K562 (cell line): ENCODE data around the gene ACSBG1.

Source experiments
- FOXM1 ChIP-seq, 2 experiments: fragments of 450-650 bp in 1 of 2; sonication (generic) in 1 of 2; formaldehyde crosslinking in 1 of 2; IDR thresholded peaks; 2 replicates each; pipeline versions ENCODE4 v1.6.1 to v1.9.0; 2017 to 2022; ENCODE audit warnings: low read depth in 2 of 2, mild to moderate bottlenecking in 2 of 2, missing genetic modification reagents in 1 of 2, moderate library complexity in 1 of 2
- MAZ ChIP-seq, 2 experiments: fragments of 450-650 bp in 1 of 2; sonication (generic) in 1 of 2; formaldehyde crosslinking; IDR thresholded peaks in 1 of 2; conservative IDR thresholded peaks in 1 of 2; 2 replicates each; pipeline versions ENCODE4 v1.4.0 to v1.5.0; 2020; ENCODE audit warnings: mild to moderate bottlenecking in 1 of 2, missing genetic modification reagents in 1 of 2
- NFIC ChIP-seq: fragments of 450-650 bp; IDR thresholded peaks from 2 replicates; pipeline ENCODE4 v1.6.1; 2017; ENCODE audit warnings: mild to moderate bottlenecking, inconsistent platforms
- YY1 ChIP-seq, 3 experiments: IDR thresholded peaks; 2 replicates each; pipeline ENCODE4 v1.6.1; 2011; ENCODE audit warnings: low read length in 2 of 3, mild to moderate bottlenecking in 2 of 3, moderate library complexity in 2 of 3, borderline replicate concordance in 1 of 3, control low read depth in 1 of 3, low read depth in 1 of 3; ENCODE audit not compliant: insufficient read depth in 3 of 3, insufficient replicate concordance in 2 of 3, control insufficient read depth in 1 of 3, insufficient read length in 1 of 3; ENCODE audit errors: extremely low read depth in 1 of 3
- TF ChIP-seq, protein P1 (sequence below): sonication (generic); formaldehyde crosslinking; IDR thresholded peaks from 2 replicates; pipeline ENCODE4 v1.8.1; 2022; ENCODE audit warnings: missing genetic modification reagents
- TF ChIP-seq, protein P2 (sequence below): fragments of 450-650 bp; IDR thresholded peaks from 2 replicates; pipeline ENCODE4 v1.6.1; 2016; ENCODE audit warnings: antibody characterized with exemption

DNA sequence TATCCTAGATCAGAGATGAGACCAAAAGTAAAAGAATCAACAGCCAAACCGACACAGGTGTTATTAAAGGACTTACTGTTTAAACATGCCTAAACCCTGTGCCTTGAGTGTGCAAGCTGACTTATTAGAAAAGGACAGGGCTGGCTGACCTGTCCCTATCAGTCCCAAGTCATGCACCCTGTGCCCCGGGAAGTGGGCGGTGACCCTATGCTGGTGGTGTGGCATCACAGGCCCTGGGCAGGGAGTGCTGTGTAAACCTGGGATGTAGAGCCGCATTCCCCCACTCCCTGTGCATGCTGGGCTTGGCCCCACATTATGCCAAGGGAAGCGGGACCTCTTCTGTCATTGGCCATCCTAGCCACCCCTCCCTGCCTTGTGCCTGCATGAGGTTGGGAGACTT lies 40.6 kb upstream of the ACSBG1 start:
- TF ChIP-seq NFIC: no peak
- no peak for TF ChIP-seq MAZ (CRISPR knock-in tag; conservative IDR thresholded peaks at IDR 0.05 in 1 of 2, IDR thresholded peaks at IDR 0.05 in 1 of 2)
- no peak for TF ChIP-seq FOXM1 (IDR thresholded peaks at IDR 0.05; ENCODE audit: low read depth)
- TF ChIP-seq FOXM1 (CRISPR knock-in tag; IDR thresholded peaks at IDR 0.05; ENCODE audit: low read depth): no peak
- TF ChIP-seq, protein P1, sequence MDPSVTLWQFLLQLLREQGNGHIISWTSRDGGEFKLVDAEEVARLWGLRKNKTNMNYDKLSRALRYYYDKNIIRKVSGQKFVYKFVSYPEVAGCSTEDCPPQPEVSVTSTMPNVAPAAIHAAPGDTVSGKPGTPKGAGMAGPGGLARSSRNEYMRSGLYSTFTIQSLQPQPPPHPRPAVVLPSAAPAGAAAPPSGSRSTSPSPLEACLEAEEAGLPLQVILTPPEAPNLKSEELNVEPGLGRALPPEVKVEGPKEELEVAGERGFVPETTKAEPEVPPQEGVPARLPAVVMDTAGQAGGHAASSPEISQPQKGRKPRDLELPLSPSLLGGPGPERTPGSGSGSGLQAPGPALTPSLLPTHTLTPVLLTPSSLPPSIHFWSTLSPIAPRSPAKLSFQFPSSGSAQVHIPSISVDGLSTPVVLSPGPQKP (CRISPR knock-in tag): no peak
- TF ChIP-seq, protein P2, sequence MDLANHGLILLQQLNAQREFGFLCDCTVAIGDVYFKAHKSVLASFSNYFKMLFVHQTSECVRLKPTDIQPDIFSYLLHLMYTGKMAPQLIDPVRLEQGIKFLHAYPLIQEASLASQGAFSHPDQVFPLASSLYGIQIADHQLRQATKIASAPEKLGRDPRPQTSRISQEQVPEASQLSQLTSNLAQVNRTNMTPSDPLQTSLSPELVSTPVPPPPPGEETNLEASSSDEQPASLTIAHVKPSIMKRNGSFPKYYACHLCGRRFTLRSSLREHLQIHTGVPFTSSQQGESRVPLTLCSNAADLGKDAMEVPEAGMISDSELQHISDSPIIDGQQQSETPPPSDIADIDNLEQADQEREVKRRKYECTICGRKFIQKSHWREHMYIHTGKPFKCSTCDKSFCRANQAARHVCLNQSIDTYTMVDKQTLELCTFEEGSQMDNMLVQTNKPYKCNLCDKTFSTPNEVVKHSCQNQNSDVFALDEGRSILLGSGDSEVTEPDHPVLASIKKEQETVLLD: no peak
- TF ChIP-seq YY1 (IDR thresholded peaks at IDR 0.05; ENCODE audit: borderline replicate concordance in 1 of 3, control insufficient read depth in 1 of 3, extremely low read depth in 1 of 3, insufficient read depth in 3 of 3, insufficient read length in 1 of 3, insufficient replicate concordance in 2 of 3, low read depth in 1 of 3, low read length in 2 of 3): no peak
